ENCODE measurements around the gene FAM163A. TPM values are rescaled to one million over a fixed set of nuclear protein-coding genes. Genes with fewer than 3 reads are reported as not detected.

Gene FAM163A
- total RNA-seq, 1 experiment from 2014 or later, result not detected

DNA sequence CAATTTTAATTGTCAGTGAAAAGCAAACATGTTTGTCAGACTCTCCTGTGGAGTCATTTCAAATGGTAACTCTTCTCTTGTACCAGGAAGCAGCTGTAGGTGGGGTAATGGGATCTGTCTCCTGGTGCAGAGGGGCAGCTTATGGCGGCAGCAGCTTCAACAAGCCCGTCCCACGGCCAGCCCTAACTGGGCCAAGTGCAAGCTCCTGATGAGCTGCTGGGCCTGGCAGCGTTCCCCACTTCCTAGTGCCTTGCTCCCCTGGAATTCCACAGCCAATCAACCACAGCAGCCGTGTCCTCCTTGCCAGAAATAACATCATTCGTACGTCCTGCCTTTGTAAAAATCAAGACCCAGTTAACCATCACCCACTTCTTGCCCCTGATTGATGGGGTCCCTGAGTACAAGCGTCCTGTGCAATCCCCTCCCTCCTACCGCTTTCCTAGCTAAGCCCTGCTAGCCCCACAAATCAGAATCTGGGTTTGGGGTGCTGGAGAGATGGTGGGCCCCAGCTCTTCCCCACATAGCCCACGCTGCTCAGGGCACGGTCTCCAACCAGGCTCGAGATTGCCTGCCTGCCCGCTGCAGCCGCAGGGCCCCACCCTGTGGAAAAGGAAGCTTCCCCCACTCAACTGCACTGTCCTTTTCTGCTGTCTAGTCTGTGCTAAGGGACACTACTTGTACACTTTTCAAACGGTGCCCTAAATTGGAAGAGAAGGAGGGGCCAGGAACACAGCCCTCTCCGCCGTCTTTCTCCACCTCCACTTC, 73.3 kb downstream of the FAM163A start:
- Histone ChIP-seq H3K9me3 (ENCODE audit: control insufficient read depth in 1 of 2, insufficient read depth in 1 of 2, low read depth in 1 of 2, low read length in 2 of 2) (no peaks in the 10 kb centered on the region), H3K27ac (ENCODE audit: low read depth, low read length) (no peak overlapping the region), H3K4me3 (replicated peaks in 1 of 2; ENCODE audit: low read depth in 1 of 2, low read length in 2 of 2) (no peak overlapping the region), H3K4me1 (ENCODE audit: control insufficient read depth in 1 of 2, insufficient read depth in 2 of 2, low read length in 2 of 2) (peaks cover 3 to 18% of the 10 kb centered on the region in 2 experiments; a peak in 3 of 4 replicates), H4K20me1 (ENCODE audit: insufficient read depth) (no peaks in the 10 kb centered on the region), H3K79me2 (ENCODE audit: insufficient read depth, low read length) (no peaks in the 10 kb centered on the region), H3K9ac (ENCODE audit: low read length) (no peak overlapping the region), H2AFZ (ENCODE audit: low read depth, low read length, poor library complexity, severe bottlenecking) (no peak overlapping the region), H3K36me3 (ENCODE audit: control insufficient read depth in 1 of 2, insufficient read depth in 2 of 2, low read length in 2 of 2) (no peaks in the 10 kb centered on the region), H3K27me3 (ENCODE audit: insufficient read depth, low read length) (no peaks in the 10 kb centered on the region), H3K9me2 (ENCODE audit: insufficient read depth) (no peaks in the 10 kb centered on the region), H3K4me2 (ENCODE audit: low read length) (no peak overlapping the region)
- ChIA-PET POLR2A (no interaction called here), RAD21 (ENCODE audit: low non-redundant PET in 1 of 2, low total read pairs in 2 of 2, uncharacterized antibody in 2 of 2, unreplicated experiment in 2 of 2) (no interaction called here), CTCF (interaction anchor here (1.8 to 3.9 kb wide), 2 partner anchors 110 to 364 kb away, joined by 5 to 37 read pairs; no protein-coding TSS in a partner anchor)
- TF ChIP-seq POLR2AphosphoS5 (IDR thresholded peaks at IDR 0.05; ENCODE audit: low read depth, low read length) (no peak), EZH2phosphoT487 (IDR thresholded peaks at IDR 0.05; ENCODE audit: borderline replicate concordance) (no peak), CTCF (IDR thresholded peaks at IDR 0.05 in 2 of 3, conservative IDR thresholded peaks at IDR 0.05 in 1 of 3; ENCODE audit: borderline replicate concordance in 1 of 3, insufficient read depth in 1 of 3, low read depth in 2 of 3, low read length in 2 of 3) (no peak), ZFX (IDR thresholded peaks at IDR 0.05) (no peak), FOSL1 (IDR thresholded peaks at IDR 0.05; ENCODE audit: low read depth) (no peak), ZBTB33 (IDR thresholded peaks at IDR 0.05; ENCODE audit: extremely low read depth, insufficient replicate concordance, low read length) (no peak), EGR1 (IDR thresholded peaks at IDR 0.05; ENCODE audit: low read depth) (no peak), CBX3 (IDR thresholded peaks at IDR 0.05; ENCODE audit: low read depth) (no peak), RAD21 (IDR thresholded peaks at IDR 0.05; ENCODE audit: low read depth) (no peak), JUND (IDR thresholded peaks at IDR 0.05) (no peak), ZNF274 (IDR thresholded peaks at IDR 0.05; ENCODE audit: low read depth, low read length) (no peak), ELF1 (IDR thresholded peaks at IDR 0.05; ENCODE audit: borderline replicate concordance, low read depth) (no peak), EZH2 (IDR thresholded peaks at IDR 0.05) (no peak), YY1 (IDR thresholded peaks at IDR 0.05; ENCODE audit: extremely low read depth, insufficient replicate concordance, low read depth, low read length) (no peak), CEBPB (IDR thresholded peaks at IDR 0.05; ENCODE audit: low read depth) (no peak), SRF (IDR thresholded peaks at IDR 0.05; ENCODE audit: low read depth) (no peak)
- TF ChIP-seq, protein P1, sequence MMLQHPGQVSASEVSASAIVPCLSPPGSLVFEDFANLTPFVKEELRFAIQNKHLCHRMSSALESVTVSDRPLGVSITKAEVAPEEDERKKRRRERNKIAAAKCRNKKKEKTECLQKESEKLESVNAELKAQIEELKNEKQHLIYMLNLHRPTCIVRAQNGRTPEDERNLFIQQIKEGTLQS (IDR thresholded peaks at IDR 0.05), result no peak
- TF ChIP-seq, protein P2, sequence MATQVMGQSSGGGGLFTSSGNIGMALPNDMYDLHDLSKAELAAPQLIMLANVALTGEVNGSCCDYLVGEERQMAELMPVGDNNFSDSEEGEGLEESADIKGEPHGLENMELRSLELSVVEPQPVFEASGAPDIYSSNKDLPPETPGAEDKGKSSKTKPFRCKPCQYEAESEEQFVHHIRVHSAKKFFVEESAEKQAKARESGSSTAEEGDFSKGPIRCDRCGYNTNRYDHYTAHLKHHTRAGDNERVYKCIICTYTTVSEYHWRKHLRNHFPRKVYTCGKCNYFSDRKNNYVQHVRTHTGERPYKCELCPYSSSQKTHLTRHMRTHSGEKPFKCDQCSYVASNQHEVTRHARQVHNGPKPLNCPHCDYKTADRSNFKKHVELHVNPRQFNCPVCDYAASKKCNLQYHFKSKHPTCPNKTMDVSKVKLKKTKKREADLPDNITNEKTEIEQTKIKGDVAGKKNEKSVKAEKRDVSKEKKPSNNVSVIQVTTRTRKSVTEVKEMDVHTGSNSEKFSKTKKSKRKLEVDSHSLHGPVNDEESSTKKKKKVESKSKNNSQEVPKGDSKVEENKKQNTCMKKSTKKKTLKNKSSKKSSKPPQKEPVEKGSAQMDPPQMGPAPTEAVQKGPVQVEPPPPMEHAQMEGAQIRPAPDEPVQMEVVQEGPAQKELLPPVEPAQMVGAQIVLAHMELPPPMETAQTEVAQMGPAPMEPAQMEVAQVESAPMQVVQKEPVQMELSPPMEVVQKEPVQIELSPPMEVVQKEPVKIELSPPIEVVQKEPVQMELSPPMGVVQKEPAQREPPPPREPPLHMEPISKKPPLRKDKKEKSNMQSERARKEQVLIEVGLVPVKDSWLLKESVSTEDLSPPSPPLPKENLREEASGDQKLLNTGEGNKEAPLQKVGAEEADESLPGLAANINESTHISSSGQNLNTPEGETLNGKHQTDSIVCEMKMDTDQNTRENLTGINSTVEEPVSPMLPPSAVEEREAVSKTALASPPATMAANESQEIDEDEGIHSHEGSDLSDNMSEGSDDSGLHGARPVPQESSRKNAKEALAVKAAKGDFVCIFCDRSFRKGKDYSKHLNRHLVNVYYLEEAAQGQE (IDR thresholded peaks at IDR 0.05; ENCODE audit: low read depth), result no peak
- TF ChIP-seq, protein P3, sequence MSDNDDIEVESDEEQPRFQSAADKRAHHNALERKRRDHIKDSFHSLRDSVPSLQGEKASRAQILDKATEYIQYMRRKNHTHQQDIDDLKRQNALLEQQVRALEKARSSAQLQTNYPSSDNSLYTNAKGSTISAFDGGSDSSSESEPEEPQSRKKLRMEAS (IDR thresholded peaks at IDR 0.05), result no peak
- no TSS peak for BruUV-seq (replicated peaks)
- DNase-seq (ENCODE audit: low read depth, low spot score), result no peak
- no peak for ATAC-seq
- intact Hi-C loops (cut with micrococcal nuclease), result loop anchor here (10.0 kb wide), 1 partner anchor 562 kb away; no protein-coding TSS in a partner anchor
